Kidney (tissue), 14 donors: ENCODE data around the gene CELA3A. TPM values are rescaled to one million over a fixed set of nuclear protein-coding genes. Genes with fewer than 3 reads are reported as not detected.

ENCODE experiments used
- DNase-seq, 5 donors: peaks; one replicate each; pipeline ENCODE4 v3.0.0-alpha.2; 2013 to 2020
- FAIRE-seq: peaks from 2 replicates; lab custom pipeline; 2012; peaks lifted over from hg19 to GRCh38; lab: Jason Lieb, UNC
- H3K27ac ChIP-seq, 2 donors: one replicate each; pipeline ENCODE4 v1.7.0; 2013; ENCODE audit warnings: low read depth in 2 of 2, low read length in 2 of 2, inconsistent platforms in 1 of 2
- H3K27me3 ChIP-seq: one replicate; pipeline ENCODE4 v1.7.1; 2013; ENCODE audit warnings: low read length, inconsistent platforms; ENCODE audit not compliant: control insufficient read depth, insufficient read depth
- H3K36me3 ChIP-seq, 3 donors: one replicate each; pipeline versions ENCODE4 v1.7.0 to v1.7.1; 2013; ENCODE audit warnings: low read length in 3 of 3, control low read depth in 1 of 3, inconsistent platforms in 1 of 3; ENCODE audit not compliant: insufficient read depth in 3 of 3, control insufficient read depth in 2 of 3
- H3K4me1 ChIP-seq, 3 donors: one replicate each; pipeline versions ENCODE4 v1.7.0 to v1.7.1; 2013; ENCODE audit warnings: low read length in 3 of 3, inconsistent platforms in 1 of 3, low read depth in 1 of 3; ENCODE audit not compliant: control insufficient read depth in 2 of 3, insufficient read depth in 2 of 3
- H3K4me3 ChIP-seq, 3 donors: one replicate each; pipeline versions ENCODE4 v1.7.0 to v1.8.1; 2013; ENCODE audit warnings: low read length in 3 of 3, control low read depth in 1 of 3, inconsistent platforms in 1 of 3
- H3K9ac ChIP-seq, 3 donors: one replicate each; pipeline versions ENCODE4 v1.7.0 to v1.7.1; 2013; ENCODE audit warnings: low read length in 3 of 3, control low read depth in 1 of 3, inconsistent platforms in 1 of 3
- H3K9me3 ChIP-seq, 3 donors: one replicate each; pipeline versions ENCODE4 v1.7.0 to v1.7.1; 2013; ENCODE audit warnings: low read length in 3 of 3, control low read depth in 1 of 3, inconsistent platforms in 1 of 3; ENCODE audit not compliant: control insufficient read depth in 2 of 3, insufficient read depth in 1 of 3
- CTCF ChIP-seq: IDR thresholded peaks from 3 replicates; pipeline ENCODE4 v1.5.1; 2012; ENCODE audit warnings: mild to moderate bottlenecking, moderate library complexity, borderline replicate concordance; ENCODE audit not compliant: insufficient read depth; ENCODE audit errors: extremely low read depth
- intact Hi-C: fragments of 100-400 bp; cut with DNase I; formaldehyde crosslinking; loops from one replicate; pipeline ENCODE4 v1.11.1; 2022
- polyA plus RNA-seq: library from polyadenylated mRNA; stranded (reverse); fragments of 350-450 nt; fragmentation: Illumina TruSeq; extraction: RNeasy Lipid Tissue Mini Kit (QIAGEN cat#74804); gene quantifications from one replicate; pipeline ENCODE4 v1.2.3, GENCODE V29; 2014; ENCODE audit warnings: low read depth, low replicate concordance; ENCODE audit not compliant: insufficient read depth
- total RNA-seq: library from RNA; stranded (reverse); fragmentation: NEBNext Ultra II Directional; extraction: Animal tissue kit (Norgen Biotek cat#: 25700); gene quantifications from one replicate; pipeline ENCODE4 v1.2.1, GENCODE V29; 2021
- donor health status: control.
- donor health status: control.
- donor health status: control.
- donor health status: control.
- donor health status: control.
- donor health status: DM: yes; HTN: yes; CAD: no.
- donor health status: Normal renal cell carcinoma (clear cell type).

The CELA3A gene
- total and polyA plus RNA-seq, 2 donors from 2014 or later: not detected

- H3K4me3 ChIP-seq: peak overlapping the region; percentile 84 to 99 (median 95)
- TF ChIP-seq CTCF: no peak
- peak overlapping the region; percentile 98 to 99 for H3K27ac ChIP-seq
- peaks cover 0 to 10% (median 6%) of the 10 kb centered on the region in 3 donors for H3K4me1 ChIP-seq
- DNase-seq: peak; percentile 93 to 97 (median 96)
- intact Hi-C loops: no loop called here
- H3K27me3 ChIP-seq: no peaks in the 10 kb centered on the region
- H3K9ac ChIP-seq: peak overlapping the region; percentile 80 to 100 (median 99)
- H3K36me3 ChIP-seq: peaks cover 0 to 3% (median 0%) of the 10 kb centered on the region in 3 donors
- H3K9me3 ChIP-seq: no peaks in the 10 kb centered on the region
- FAIRE-seq: no peak
Measured at GRCh38 chr1:22025368-22026155, 24.1 kb downstream of the CELA3A start.

GRCh38 chr1:22026924-22027289, 25.4 kb downstream of the CELA3A start:
- intact Hi-C loops: no loop called here
- H3K4me1 ChIP-seq: peaks cover 0 to 10% (median 6%) of the 10 kb centered on the region in 3 donors
- no peak for DNase-seq
- no peak for TF ChIP-seq CTCF
- no peak overlapping the region for H3K9ac ChIP-seq
- no peaks in the 10 kb centered on the region for H3K27me3 ChIP-seq
- no peak overlapping the region for H3K4me3 ChIP-seq
- no peaks in the 10 kb centered on the region for H3K9me3 ChIP-seq
- H3K27ac ChIP-seq: no peak overlapping the region
- H3K36me3 ChIP-seq: peaks cover 0 to 11% (median 0%) of the 10 kb centered on the region in 3 donors
- FAIRE-seq: no peak

GRCh38 chr1:22030057-22030456, 28.6 kb downstream of the CELA3A start:
- DNase-seq (no peak), FAIRE-seq (no peak)
- H3K27me3 ChIP-seq: no peaks in the 10 kb centered on the region
- H3K9me3 ChIP-seq: no peaks in the 10 kb centered on the region
- H3K4me1 ChIP-seq: peaks cover 0 to 3% (median 0%) of the 10 kb centered on the region in 3 donors
- peaks cover 0 to 11% (median 0%) of the 10 kb centered on the region in 3 donors for H3K36me3 ChIP-seq
- H3K4me3 ChIP-seq: no peak overlapping the region
- no peak for TF ChIP-seq CTCF
- H3K27ac ChIP-seq: no peak overlapping the region
- intact Hi-C loops: no loop called here
- H3K9ac ChIP-seq: no peak overlapping the region
